Muscle of leg (tissue), 11 donors: Measurements from ENCODE around the gene USP48. TPM values are rescaled to one million over a fixed set of nuclear protein-coding genes. Genes with fewer than 3 reads are reported as not detected.

Experiments
- DNase-seq: peaks from one replicate; pipeline ENCODE4 v3.0.0; 2013
- H3K27ac ChIP-seq: one replicate; pipeline ENCODE4 v1.5.1; 2013; ENCODE audit warnings: mild to moderate bottlenecking, low read length, control low read depth
- H3K27me3 ChIP-seq: one replicate; pipeline ENCODE4 v1.6.1; 2013; ENCODE audit warnings: low read length; ENCODE audit not compliant: control insufficient read depth, insufficient read depth
- H3K36me3 ChIP-seq: one replicate; pipeline ENCODE4 v1.6.1; 2013; ENCODE audit warnings: low read length; ENCODE audit not compliant: control insufficient read depth, insufficient read depth
- H3K4me1 ChIP-seq: one replicate; pipeline ENCODE4 v1.6.1; 2013; ENCODE audit warnings: low read length; ENCODE audit not compliant: control insufficient read depth, insufficient read depth
- H3K4me3 ChIP-seq: one replicate; pipeline ENCODE4 v1.5.1; 2013; ENCODE audit warnings: low read length, control low read depth
- H3K9me3 ChIP-seq: replicated peaks from 2 replicates; pipeline ENCODE4 v1.6.1; 2013; ENCODE audit warnings: low read depth, low read length; ENCODE audit not compliant: control insufficient read depth
- WGBS: methylation state at CpG from one replicate; pipeline ENCODE4 v1.1.5; 2013; ENCODE audit warnings: missing lambda C conversion rate; ENCODE audit not compliant: insufficient coverage; 5-methylcytosine and 5-hydroxymethylcytosine counted together
- polyA plus RNA-seq, 8 donors: library from polyadenylated mRNA; unstranded; fragments of 120-200 nt; gene quantifications; one replicate each; pipeline versions ENCODE4 v1.2.1 to v1.2.3, GENCODE V29; 2013; ENCODE audit warnings: inconsistent platforms in 1 of 8, low replicate concordance in 1 of 8; ENCODE audit not compliant: insufficient read length in 8 of 8, insufficient read depth in 1 of 8
- total RNA-seq: library from RNA; stranded (reverse); fragments of 120-200 nt; gene quantifications from one replicate; pipeline ENCODE4 v1.2.4, GENCODE V29; 2013

USP48 gene
- total and polyA plus RNA-seq, 9 donors, result 29.3 to 56.6 (median 43.3) TPM

GRCh38 chr1:21815724-21816321, 32.9 kb upstream of the USP48 start:
- Histone ChIP-seq H3K36me3 (peaks cover 9% of the 10 kb centered on the region), H3K4me1 (peaks cover 19% of the 10 kb centered on the region), H3K27ac (peak overlapping the region; percentile 54), H3K27me3 (peaks cover 3% of the 10 kb centered on the region), H3K9me3 (peaks cover 2% of the 10 kb centered on the region), H3K4me3 (no peak overlapping the region)
- peak; percentile 84 for DNase-seq
- WGBS, result 32% methylated on average over 9 of the region's 12 CpGs

GRCh38 chr1:21814981-21815582, 32.1 kb upstream of the USP48 start:
- H3K27me3 ChIP-seq, result peaks cover 3% of the 10 kb centered on the region
- peaks cover 5% of the 10 kb centered on the region for H3K36me3 ChIP-seq
- no peak for DNase-seq
- 87% methylated on average over 15 of the region's 15 CpGs for WGBS
- no peak overlapping the region for H3K27ac ChIP-seq
- H3K9me3 ChIP-seq, result peaks cover 2% of the 10 kb centered on the region
- peak overlapping the region; percentile 25 for H3K4me3 ChIP-seq
- peaks cover 19% of the 10 kb centered on the region for H3K4me1 ChIP-seq

- peaks cover 2% of the 10 kb centered on the region for H3K9me3 ChIP-seq
- H3K4me1 ChIP-seq, result peaks cover 19% of the 10 kb centered on the region
- H3K27ac ChIP-seq, result no peak overlapping the region
- no peaks in the 10 kb centered on the region for H3K36me3 ChIP-seq
- H3K27me3 ChIP-seq, result peaks cover 3% of the 10 kb centered on the region
- peak overlapping the region; percentile 41 for H3K4me3 ChIP-seq
- WGBS, result 5% methylated on average over 62 of the region's 65 CpGs
- DNase-seq, result peak; percentile 43
Observed at GRCh38 chr1:21814241-21814918, 31.4 kb upstream of the USP48 start.

GRCh38 chr1:21813542-21813941, 30.6 kb upstream of the USP48 start:
- WGBS, result 64% methylated on average over 2 of the region's 3 CpGs
- H3K27me3 ChIP-seq, result peaks cover 3% of the 10 kb centered on the region
- DNase-seq, result no peak

GRCh38 chr1:21811875-21812305, 28.9 kb upstream of the USP48 start, which contains the start of gene LDLRAD2:
Gene LDLRAD2, plus strand, starts transcription at chr1:21812265. Its CDS starts 187 bp downstream, at chr1:21812452.
- Histone ChIP-seq H3K4me1 (peaks cover 19% of the 10 kb centered on the region), H3K9me3 (peaks cover 2% of the 10 kb centered on the region), H3K27ac (no peak within 1 kb of the TSS), H3K36me3 (no peaks in the 10 kb centered on the region), H3K4me3 (no peak within 1 kb of the TSS), H3K27me3 (peaks cover 3% of the 10 kb centered on the region)
- WGBS, result 50% methylated on average over 2 of the region's 2 CpGs
- DNase-seq, result peak; percentile 67

More at GRCh38 chr1:21813542-21813941, 30.6 kb upstream of the USP48 start:
- Histone ChIP-seq H3K9me3 (peaks cover 2% of the 10 kb centered on the region), H3K4me3 (no peak overlapping the region), H3K36me3 (no peaks in the 10 kb centered on the region), H3K27ac (no peak overlapping the region), H3K4me1 (peaks cover 19% of the 10 kb centered on the region)

GRCh38 chr1:21804536-21804935, 21.6 kb upstream of the USP48 start:
- no CpG with 5 or more reads among the region's 2 CpGs for WGBS

GRCh38 chr1:21801100-21801499, 18.2 kb upstream of the USP48 start:
- H3K4me3 ChIP-seq, result no peak overlapping the region
- no peaks in the 10 kb centered on the region for H3K9me3 ChIP-seq
- DNase-seq, result no peak
- H3K36me3 ChIP-seq, result no peaks in the 10 kb centered on the region
- WGBS, result 95% methylated on average over 4 of the region's 4 CpGs
- no peaks in the 10 kb centered on the region for H3K4me1 ChIP-seq
- no peaks in the 10 kb centered on the region for H3K27me3 ChIP-seq
- no peak overlapping the region for H3K27ac ChIP-seq

More at GRCh38 chr1:21804536-21804935, 21.6 kb upstream of the USP48 start:
- Histone ChIP-seq H3K9me3 (no peaks in the 10 kb centered on the region), H3K36me3 (no peaks in the 10 kb centered on the region), H3K4me1 (no peaks in the 10 kb centered on the region), H3K27me3 (no peaks in the 10 kb centered on the region), H3K4me3 (no peak overlapping the region), H3K27ac (no peak overlapping the region)
- no peak for DNase-seq

GRCh38 chr1:21799730-21800129, 16.8 kb upstream of the USP48 start:
- Histone ChIP-seq H3K4me1 (no peaks in the 10 kb centered on the region), H3K36me3 (no peaks in the 10 kb centered on the region), H3K9me3 (peaks cover 6% of the 10 kb centered on the region), H3K27ac (no peak overlapping the region), H3K27me3 (no peaks in the 10 kb centered on the region), H3K4me3 (no peak overlapping the region)
- DNase-seq, result no peak
- 73% methylated on average over 3 of the region's 5 CpGs for WGBS

- DNase-seq, result no peak
- WGBS, result 81% methylated on average over 6 of the region's 6 CpGs
- Histone ChIP-seq H3K27me3 (no peaks in the 10 kb centered on the region), H3K36me3 (no peaks in the 10 kb centered on the region), H3K4me1 (no peaks in the 10 kb centered on the region), H3K27ac (no peak overlapping the region), H3K9me3 (peaks cover 6% of the 10 kb centered on the region), H3K4me3 (no peak overlapping the region)
Observed at GRCh38 chr1:21795075-21795474, 12.1 kb upstream of the USP48 start.

GRCh38 chr1:21794656-21795055, 11.7 kb upstream of the USP48 start:
- 86% methylated on average over 2 of the region's 2 CpGs for WGBS
- Histone ChIP-seq H3K9me3 (peaks cover 6% of the 10 kb centered on the region), H3K27ac (no peak overlapping the region), H3K36me3 (no peaks in the 10 kb centered on the region), H3K27me3 (no peaks in the 10 kb centered on the region), H3K4me1 (no peaks in the 10 kb centered on the region), H3K4me3 (no peak overlapping the region)
- no peak for DNase-seq
